Measurements from ENCODE around the gene IL1R2. TPM values are rescaled to one million over a fixed set of nuclear protein-coding genes. Genes with fewer than 3 reads are reported as not detected.

IL1R2 gene
- total RNA-seq, 1 experiment from 2014 or later = not detected

- Histone ChIP-seq H3K36me3 (ENCODE audit: insufficient read depth, low read length, poor library complexity, severe bottlenecking) (no peaks in the 10 kb centered on the region), H3K4me1 (ENCODE audit: insufficient read depth, low read length, poor library complexity, severe bottlenecking) (no peaks in the 10 kb centered on the region), H3K9me3 (ENCODE audit: low read depth, low read length, poor library complexity, severe bottlenecking) (no peaks in the 10 kb centered on the region), H3K27me3 (replicated peaks; ENCODE audit: insufficient read depth, low read depth, low read length, poor library complexity) (no peaks in the 10 kb centered on the region), H3K4me3 (ENCODE audit: low read depth, low read length, poor library complexity, severe bottlenecking) (no peak overlapping the region), H3K27ac (ENCODE audit: low read depth, low read length, poor library complexity, severe bottlenecking) (no peak overlapping the region)
- no TSS peak for BruUV-seq (replicated peaks)
- intact Hi-C loops (cut with micrococcal nuclease; ENCODE audit: unreplicated experiment) = no loop called here
- TF ChIP-seq EZH2 (IDR thresholded peaks at IDR 0.05; ENCODE audit: borderline replicate concordance, low read depth, low read length, poor library complexity, severe bottlenecking) (no peak), CTCF (conservative IDR thresholded peaks at IDR 0.05; ENCODE audit: low read depth, low read length) (no peak)
- POLR2A ChIA-PET (ENCODE audit: low non-redundant PET) = no interaction called here
- CTCF ChIA-PET = no interaction called here
- DNase-seq (ENCODE audit: low spot score) = no peak
Measured at GRCh38 chr2:102055346-102055990, 63.7 kb downstream of the IL1R2 start.

GRCh38 chr2:102056079-102056581 is 64.4 kb downstream of the IL1R2 start:
- no TSS peak for BruUV-seq (replicated peaks)
- no peak overlapping the region for H3K27ac ChIP-seq (ENCODE audit: low read depth, low read length, poor library complexity, severe bottlenecking)
- intact Hi-C loops (cut with micrococcal nuclease; ENCODE audit: unreplicated experiment) = no loop called here

GRCh38 chr2:102057502-102058292 is 65.9 kb downstream of the IL1R2 start:
- ChIA-PET CTCF (interaction anchor here (0.7 kb wide), 1 partner anchor 11 kb away, joined by 6 read pairs; no protein-coding TSS in a partner anchor), POLR2A (ENCODE audit: low non-redundant PET) (no interaction called here)
- TF ChIP-seq CTCF (conservative IDR thresholded peaks at IDR 0.05; ENCODE audit: low read depth, low read length) (no peak), EZH2 (IDR thresholded peaks at IDR 0.05; ENCODE audit: borderline replicate concordance, low read depth, low read length, poor library complexity, severe bottlenecking) (no peak)
- intact Hi-C loops (cut with micrococcal nuclease; ENCODE audit: unreplicated experiment) = no loop called here
- no peak overlapping the region for H3K27ac ChIP-seq (ENCODE audit: low read depth, low read length, poor library complexity, severe bottlenecking)
- no TSS peak for BruUV-seq (replicated peaks)
- no peaks in the 10 kb centered on the region for H3K27me3 ChIP-seq (replicated peaks; ENCODE audit: insufficient read depth, low read depth, low read length, poor library complexity)
- H3K36me3 ChIP-seq (ENCODE audit: insufficient read depth, low read length, poor library complexity, severe bottlenecking) = no peaks in the 10 kb centered on the region
- no peaks in the 10 kb centered on the region for H3K4me1 ChIP-seq (ENCODE audit: insufficient read depth, low read length, poor library complexity, severe bottlenecking)
- no peak overlapping the region for H3K4me3 ChIP-seq (ENCODE audit: low read depth, low read length, poor library complexity, severe bottlenecking)
- no peak for DNase-seq (ENCODE audit: low spot score)
- H3K9me3 ChIP-seq (ENCODE audit: low read depth, low read length, poor library complexity, severe bottlenecking) = no peaks in the 10 kb centered on the region

More at GRCh38 chr2:102056079-102056581, 64.4 kb downstream of the IL1R2 start:
- H3K36me3 ChIP-seq (ENCODE audit: insufficient read depth, low read length, poor library complexity, severe bottlenecking) = no peaks in the 10 kb centered on the region
- DNase-seq (ENCODE audit: low spot score) = no peak
- no peak overlapping the region for H3K4me3 ChIP-seq (ENCODE audit: low read depth, low read length, poor library complexity, severe bottlenecking)
- no peaks in the 10 kb centered on the region for H3K27me3 ChIP-seq (replicated peaks; ENCODE audit: insufficient read depth, low read depth, low read length, poor library complexity)
- ChIA-PET CTCF (no interaction called here), POLR2A (ENCODE audit: low non-redundant PET) (no interaction called here)
- H3K4me1 ChIP-seq (ENCODE audit: insufficient read depth, low read length, poor library complexity, severe bottlenecking) = no peaks in the 10 kb centered on the region
- TF ChIP-seq EZH2 (IDR thresholded peaks at IDR 0.05; ENCODE audit: borderline replicate concordance, low read depth, low read length, poor library complexity, severe bottlenecking) (no peak), CTCF (conservative IDR thresholded peaks at IDR 0.05; ENCODE audit: low read depth, low read length) (no peak)
- no peaks in the 10 kb centered on the region for H3K9me3 ChIP-seq (ENCODE audit: low read depth, low read length, poor library complexity, severe bottlenecking)

Measured in A673 (cell line).